Neural crest cell (in vitro differentiated cells): ENCODE results near the gene ZNF483. TPM values are rescaled to one million over a fixed set of nuclear protein-coding genes. Genes with fewer than 3 reads are reported as not detected.
A peak's percentile ranks its signal among the peaks of the same experiment; 100 is the strongest.

ENCODE experiments used
- DNase-seq: peaks from one replicate; pipeline ENCODE4 v3.0.0; 2021; ENCODE audit warnings: low read depth, mixed read lengths, low spot score
- H3K27ac Mint-ChIP-seq: one replicate; pipeline ENCODE4 v1.8.0; 2021; ENCODE audit warnings: mild to moderate bottlenecking, mixed read lengths; ENCODE audit not compliant: unreplicated experiment
- H3K27me3 Mint-ChIP-seq: 2 replicates; pipeline ENCODE4 v1.8.0; 2021; ENCODE audit warnings: low read depth, mild to moderate bottlenecking, mixed read lengths
- H3K36me3 Mint-ChIP-seq: 2 replicates; pipeline ENCODE4 v1.8.0; 2021; ENCODE audit warnings: low read depth, mild to moderate bottlenecking, mixed read lengths
- H3K4me1 Mint-ChIP-seq: 2 replicates; pipeline ENCODE4 v1.8.0; 2021; ENCODE audit warnings: mixed read lengths
- H3K4me3 Mint-ChIP-seq: one replicate; pipeline ENCODE4 v1.8.0; 2021; ENCODE audit warnings: mild to moderate bottlenecking, mixed read lengths
- H3K9me3 Mint-ChIP-seq: 2 replicates; pipeline ENCODE4 v1.8.0; 2021; ENCODE audit warnings: mixed read lengths
- CTCF ChIP-seq: fragments of 200-600 bp; sonication (generic); conservative IDR thresholded peaks from 2 replicates; pipeline ENCODE4 v1.5.0; 2021; ENCODE audit warnings: antibody characterized with exemption, mild to moderate bottlenecking
- total RNA-seq: library from RNA; stranded (reverse); gene quantifications from 2 replicates; pipeline ENCODE4 v1.2.1, GENCODE V29; 2021

Gene ZNF483
- total RNA-seq, 1 donor from 2014 or later: 26.0 TPM

- TF ChIP-seq CTCF: no peak
- Mint-ChIP-seq H3K36me3 (peaks cover 57% of the 10 kb centered on the region), H3K4me3 (no peak overlapping the region), H3K9me3 (peaks cover 14% of the 10 kb centered on the region), H3K27me3 (no peaks in the 10 kb centered on the region), H3K27ac (no peak overlapping the region), H3K4me1 (no peaks in the 10 kb centered on the region)
- DNase-seq: no peak
Measured at GRCh38 chr9:111572950-111573604, 48.1 kb downstream of the ZNF483 start.

GRCh38 chr9:111582888-111583287, 57.9 kb downstream of the ZNF483 start:
- Mint-ChIP-seq H3K9me3 (no peaks in the 10 kb centered on the region), H3K4me1 (no peaks in the 10 kb centered on the region), H3K36me3 (peaks cover 10% of the 10 kb centered on the region), H3K4me3 (no peak overlapping the region), H3K27ac (no peak overlapping the region), H3K27me3 (no peaks in the 10 kb centered on the region)
- no peak for DNase-seq
- TF ChIP-seq CTCF: no peak

- H3K9me3 Mint-ChIP-seq: no peaks in the 10 kb centered on the region
- H3K27me3 Mint-ChIP-seq: no peaks in the 10 kb centered on the region
- H3K4me1 Mint-ChIP-seq: no peaks in the 10 kb centered on the region
- no peak overlapping the region for H3K4me3 Mint-ChIP-seq
- no peak overlapping the region for H3K27ac Mint-ChIP-seq
- DNase-seq: no peak
- peaks cover 5% of the 10 kb centered on the region for H3K36me3 Mint-ChIP-seq
- TF ChIP-seq CTCF: no peak
Measured at GRCh38 chr9:111586378-111586777, 61.4 kb downstream of the ZNF483 start.

- Mint-ChIP-seq H3K36me3 (peaks cover 5% of the 10 kb centered on the region), H3K4me3 (no peak overlapping the region), H3K9me3 (no peaks in the 10 kb centered on the region), H3K27ac (no peak overlapping the region), H3K27me3 (no peaks in the 10 kb centered on the region), H3K4me1 (peaks cover 1% of the 10 kb centered on the region)
- TF ChIP-seq CTCF: no peak
- no peak for DNase-seq
Measured at GRCh38 chr9:111588846-111589245, 63.9 kb downstream of the ZNF483 start.

- peak; percentile 35 for DNase-seq
Measured at GRCh38 chr9:111597852-111598732, 73.1 kb downstream of the ZNF483 start.

More at GRCh38 chr9:111597852-111598732, 73.1 kb downstream of the ZNF483 start:
- Mint-ChIP-seq H3K4me1 (peaks cover 27% of the 10 kb centered on the region), H3K4me3 (peak overlapping the region; percentile 93), H3K27me3 (peaks cover 5% of the 10 kb centered on the region), H3K36me3 (peaks cover 3% of the 10 kb centered on the region), H3K9me3 (no peaks in the 10 kb centered on the region), H3K27ac (no peak overlapping the region)
- peak; percentile 83 for TF ChIP-seq CTCF
